NCI-H1417 (cell line): ENCODE data around the gene DNAJB12.

Source experiments
- DNase-seq, 3 experiments: peaks; one replicate each; lab custom pipeline; 2025; lab: John Stamatoyannopoulos, UW

DNAJB12 gene

GRCh38 chr10:72295330-72295910 is 59.3 kb downstream of the DNAJB12 start:
- no peak for DNase-seq

GRCh38 chr10:72292223-72292691 is 62.5 kb downstream of the DNAJB12 start:
- DNase-seq: peak in 1 of 3 experiments; percentile 9

- no peak for DNase-seq
Measured at GRCh38 chr10:72291019-72291532, 63.6 kb downstream of the DNAJB12 start.

- DNase-seq: no peak
Measured at GRCh38 chr10:72285972-72286521, 68.7 kb downstream of the DNAJB12 start.

GRCh38 chr10:72283131-72283530 is 71.6 kb downstream of the DNAJB12 start:
- DNase-seq: no peak
